ENCODE data around the gene PMIS2. TPM values are rescaled to one million over a fixed set of nuclear protein-coding genes. Genes with fewer than 3 reads are reported as not detected.
A peak's percentile ranks its signal among the peaks of the same experiment; 100 is the strongest.

Gene PMIS2
- total RNA-seq, 1 experiment from 2014 or later, result not detected

- peaks cover 9 to 22% of the 10 kb centered on the region in 2 experiments for H3K4me1 ChIP-seq (ENCODE audit: control insufficient read depth in 1 of 2, insufficient read depth in 2 of 2, low read length in 2 of 2)
- no TSS peak for BruUV-seq (replicated peaks)
- H3K9me2 ChIP-seq (ENCODE audit: insufficient read depth), result no peaks in the 10 kb centered on the region
- peak overlapping the region; percentile 89 for H3K27ac ChIP-seq (ENCODE audit: low read depth, low read length)
- DNase-seq (ENCODE audit: low read depth, low spot score), result no peak
- no peaks in the 10 kb centered on the region for H3K9me3 ChIP-seq (ENCODE audit: control insufficient read depth in 1 of 2, insufficient read depth in 1 of 2, low read depth in 1 of 2, low read length in 2 of 2)
- no peaks in the 10 kb centered on the region for H3K27me3 ChIP-seq (ENCODE audit: insufficient read depth, low read length)
- H2AFZ ChIP-seq (ENCODE audit: low read depth, low read length, poor library complexity, severe bottlenecking), result no peak overlapping the region
- ATAC-seq, result no peak
- peaks cover 7 to 36% of the 10 kb centered on the region in 2 experiments; a peak in 2 of 4 replicates for H3K36me3 ChIP-seq (ENCODE audit: control insufficient read depth in 1 of 2, insufficient read depth in 2 of 2, low read length in 2 of 2)
- peaks cover 56% of the 10 kb centered on the region for H3K79me2 ChIP-seq (ENCODE audit: insufficient read depth, low read length)
- H3K9ac ChIP-seq (ENCODE audit: low read length), result peak overlapping the region; percentile 100
- peak overlapping the region; percentile 98 for H3K4me2 ChIP-seq (ENCODE audit: low read length)
- CTCF ChIA-PET, result no interaction called here
- RAD21 ChIA-PET (ENCODE audit: low non-redundant PET in 1 of 2, low total read pairs in 2 of 2, uncharacterized antibody in 2 of 2, unreplicated experiment in 2 of 2), result interaction anchor here in 1 of 2 experiments (0.6 kb wide), 1 partner anchor 274 kb away, joined by 5 read pairs; no protein-coding TSS in a partner anchor
- intact Hi-C loops (cut with micrococcal nuclease), result loop anchor here (10.0 kb wide), 1 partner anchor 388 kb away; the partner anchor contains the start of gene LRFN3
- H3K4me3 ChIP-seq (replicated peaks in 1 of 2; ENCODE audit: low read depth in 1 of 2, low read length in 2 of 2), result peak overlapping the region; percentile 69 to 100
- no peak for TF ChIP-seq JUND (IDR thresholded peaks at IDR 0.05)
- TF ChIP-seq POLR2AphosphoS5 (IDR thresholded peaks at IDR 0.05; ENCODE audit: low read depth, low read length), result no peak
- no peak for TF ChIP-seq FOSL1 (IDR thresholded peaks at IDR 0.05; ENCODE audit: low read depth)
- TF ChIP-seq ZNF274 (IDR thresholded peaks at IDR 0.05; ENCODE audit: low read depth, low read length), result no peak
- no peak for TF ChIP-seq MAX (IDR thresholded peaks at IDR 0.05)
- no peak for TF ChIP-seq EGR1 (IDR thresholded peaks at IDR 0.05; ENCODE audit: low read depth)
- POLR2A ChIA-PET, result no interaction called here
- H4K20me1 ChIP-seq (ENCODE audit: insufficient read depth), result no peaks in the 10 kb centered on the region
Observed at GRCh38 chr19:35546532-35546931, 39.4 kb upstream of the PMIS2 start.

GRCh38 chr19:35549174-35549788 lies 36.7 kb upstream of the PMIS2 start:
- Histone ChIP-seq H3K4me3 (replicated peaks in 1 of 2; ENCODE audit: low read depth in 1 of 2, low read length in 2 of 2) (no peak overlapping the region), H3K4me1 (ENCODE audit: control insufficient read depth in 1 of 2, insufficient read depth in 2 of 2, low read length in 2 of 2) (peaks cover 6 to 17% of the 10 kb centered on the region in 2 experiments), H3K79me2 (ENCODE audit: insufficient read depth, low read length) (peaks cover 41% of the 10 kb centered on the region), H3K9me3 (ENCODE audit: control insufficient read depth in 1 of 2, insufficient read depth in 1 of 2, low read depth in 1 of 2, low read length in 2 of 2) (no peaks in the 10 kb centered on the region), H3K27ac (ENCODE audit: low read depth, low read length) (no peak overlapping the region), H3K36me3 (ENCODE audit: control insufficient read depth in 1 of 2, insufficient read depth in 2 of 2, low read length in 2 of 2) (peaks cover 2 to 14% of the 10 kb centered on the region in 2 experiments; a peak in 1 of 4 replicates), H3K9me2 (ENCODE audit: insufficient read depth) (no peaks in the 10 kb centered on the region), H3K4me2 (ENCODE audit: low read length) (no peak overlapping the region), H3K27me3 (ENCODE audit: insufficient read depth, low read length) (no peaks in the 10 kb centered on the region), H3K9ac (ENCODE audit: low read length) (peak overlapping the region; percentile 19; the same call in 1 of the 2 replicates), H2AFZ (ENCODE audit: low read depth, low read length, poor library complexity, severe bottlenecking) (no peak overlapping the region), H4K20me1 (ENCODE audit: insufficient read depth) (no peaks in the 10 kb centered on the region)
- ChIA-PET RAD21 (ENCODE audit: low non-redundant PET in 1 of 2, low total read pairs in 2 of 2, uncharacterized antibody in 2 of 2, unreplicated experiment in 2 of 2) (no interaction called here), POLR2A (no interaction called here), CTCF (interaction anchor here (1.1 to 1.8 kb wide), 5 partner anchors 8 to 143 kb away, joined by 3 to 8 read pairs (median 3); no protein-coding TSS in a partner anchor)
- intact Hi-C loops (cut with micrococcal nuclease), result loop anchor here (2.0 to 10.0 kb wide), 2 partner anchors 168 to 386 kb away; partner anchors contain the start of gene LRFN3
- DNase-seq (ENCODE audit: low read depth, low spot score) (peak; percentile 34), ATAC-seq (peak; percentile 43)
- TF ChIP-seq POLR2A (IDR thresholded peaks at IDR 0.05; ENCODE audit: borderline replicate concordance, extremely low read depth, insufficient read depth, insufficient read length) (no peak), RAD21 (IDR thresholded peaks at IDR 0.05; ENCODE audit: low read depth) (peak; percentile 80), SP1 (IDR thresholded peaks at IDR 0.05; ENCODE audit: low read depth) (no peak), CTCF (IDR thresholded peaks at IDR 0.05 in 2 of 3, conservative IDR thresholded peaks at IDR 0.05 in 1 of 3; ENCODE audit: borderline replicate concordance in 1 of 3, insufficient read depth in 1 of 3, low read depth in 2 of 3, low read length in 2 of 3) (peak; percentile 70 to 90 (median 73)), ATF3 (IDR thresholded peaks at IDR 0.05) (no peak), EGR1 (IDR thresholded peaks at IDR 0.05; ENCODE audit: low read depth) (no peak), POLR2AphosphoS5 (IDR thresholded peaks at IDR 0.05; ENCODE audit: low read depth, low read length) (no peak), TCF7L2 (IDR thresholded peaks at IDR 0.05; ENCODE audit: borderline replicate concordance, extremely low read depth, insufficient read depth, insufficient read length) (no peak), ZNF274 (IDR thresholded peaks at IDR 0.05; ENCODE audit: low read depth, low read length) (no peak)
- BruUV-seq (replicated peaks), result no TSS peak

All from HCT116 (cell line).